ENCODE data around the gene ANAPC5. TPM values are rescaled to one million over a fixed set of nuclear protein-coding genes. Genes with fewer than 3 reads are reported as not detected.
"Not testable (repeated sequence)": the region's sequence is repeated elsewhere in the genome, so short reads cannot be mapped to it uniquely, and the experiment has no call there.

Gene ANAPC5
- total RNA-seq, 2 donors from 2014 or later, result 70.6 to 86.2 TPM

DNA sequence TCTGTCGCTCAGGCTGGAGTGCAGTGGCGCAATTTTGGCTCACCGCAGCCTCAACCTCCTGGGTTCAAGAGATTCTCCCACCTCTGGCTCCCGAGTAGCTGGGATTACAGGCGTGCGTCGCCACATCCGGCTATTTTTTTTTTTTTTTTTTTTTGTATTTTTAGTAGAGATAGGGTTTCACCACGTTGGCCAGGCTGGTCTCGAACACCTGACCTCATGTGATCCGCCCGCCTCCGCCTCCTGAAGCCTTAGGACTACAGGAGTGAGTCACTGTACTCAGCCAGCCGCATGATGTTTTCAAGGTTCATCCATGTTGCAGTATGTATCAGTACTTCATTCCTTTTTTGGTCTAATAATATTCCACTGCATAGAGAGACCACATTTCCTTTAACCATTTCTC is 45.3 kb upstream of the ANAPC5 start:
- no peak for DNase-seq
- H3K27ac ChIP-seq, result no peak overlapping the region
- H3K9ac ChIP-seq (ENCODE audit: low read depth in 2 of 2, low read length in 2 of 2), result no peak overlapping the region
- H3K36me3 ChIP-seq, result no peaks in the 10 kb centered on the region
- H3K4me1 ChIP-seq, result no peaks in the 10 kb centered on the region
- H3K9me3 ChIP-seq, result no peaks in the 10 kb centered on the region
- TF ChIP-seq, protein P1, sequence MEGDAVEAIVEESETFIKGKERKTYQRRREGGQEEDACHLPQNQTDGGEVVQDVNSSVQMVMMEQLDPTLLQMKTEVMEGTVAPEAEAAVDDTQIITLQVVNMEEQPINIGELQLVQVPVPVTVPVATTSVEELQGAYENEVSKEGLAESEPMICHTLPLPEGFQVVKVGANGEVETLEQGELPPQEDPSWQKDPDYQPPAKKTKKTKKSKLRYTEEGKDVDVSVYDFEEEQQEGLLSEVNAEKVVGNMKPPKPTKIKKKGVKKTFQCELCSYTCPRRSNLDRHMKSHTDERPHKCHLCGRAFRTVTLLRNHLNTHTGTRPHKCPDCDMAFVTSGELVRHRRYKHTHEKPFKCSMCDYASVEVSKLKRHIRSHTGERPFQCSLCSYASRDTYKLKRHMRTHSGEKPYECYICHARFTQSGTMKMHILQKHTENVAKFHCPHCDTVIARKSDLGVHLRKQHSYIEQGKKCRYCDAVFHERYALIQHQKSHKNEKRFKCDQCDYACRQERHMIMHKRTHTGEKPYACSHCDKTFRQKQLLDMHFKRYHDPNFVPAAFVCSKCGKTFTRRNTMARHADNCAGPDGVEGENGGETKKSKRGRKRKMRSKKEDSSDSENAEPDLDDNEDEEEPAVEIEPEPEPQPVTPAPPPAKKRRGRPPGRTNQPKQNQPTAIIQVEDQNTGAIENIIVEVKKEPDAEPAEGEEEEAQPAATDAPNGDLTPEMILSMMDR (IDR thresholded peaks at IDR 0.05), result no peak
- no peak overlapping the region for H3K4me3 ChIP-seq
- H3K27me3 ChIP-seq, result no peaks in the 10 kb centered on the region
- intact Hi-C loops (cut with DNase I), result no loop called here

DNA sequence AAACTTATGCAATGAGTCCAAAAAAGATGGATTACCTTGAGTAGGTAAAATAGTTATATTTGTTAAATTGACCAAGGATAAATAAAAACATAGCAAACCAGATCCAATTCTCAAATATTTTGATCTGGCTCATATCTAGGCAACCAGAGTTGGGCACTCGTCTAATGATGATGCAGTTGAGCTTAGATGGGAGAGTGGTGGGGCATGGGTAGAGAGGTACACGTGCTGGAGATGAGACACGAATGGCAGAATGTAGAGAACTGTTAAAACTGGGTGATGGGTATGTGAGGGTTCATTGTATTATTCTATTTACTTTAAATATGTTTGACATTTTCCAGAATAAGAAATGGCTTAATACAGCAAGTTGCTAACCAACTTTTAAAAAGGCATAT is 40.1 kb upstream of the ANAPC5 start:
- H3K27me3 ChIP-seq, result no peaks in the 10 kb centered on the region
- no peak overlapping the region for H3K9ac ChIP-seq (ENCODE audit: low read depth in 2 of 2, low read length in 2 of 2)
- no peak overlapping the region for H3K27ac ChIP-seq
- H3K4me1 ChIP-seq, result no peaks in the 10 kb centered on the region
- H3K4me3 ChIP-seq, result no peak overlapping the region
- no peaks in the 10 kb centered on the region for H3K9me3 ChIP-seq
- no peaks in the 10 kb centered on the region for H3K36me3 ChIP-seq
- intact Hi-C loops (cut with DNase I), result no loop called here
- TF ChIP-seq, protein P1 (IDR thresholded peaks at IDR 0.05), result no peak
- DNase-seq, result no peak

DNA sequence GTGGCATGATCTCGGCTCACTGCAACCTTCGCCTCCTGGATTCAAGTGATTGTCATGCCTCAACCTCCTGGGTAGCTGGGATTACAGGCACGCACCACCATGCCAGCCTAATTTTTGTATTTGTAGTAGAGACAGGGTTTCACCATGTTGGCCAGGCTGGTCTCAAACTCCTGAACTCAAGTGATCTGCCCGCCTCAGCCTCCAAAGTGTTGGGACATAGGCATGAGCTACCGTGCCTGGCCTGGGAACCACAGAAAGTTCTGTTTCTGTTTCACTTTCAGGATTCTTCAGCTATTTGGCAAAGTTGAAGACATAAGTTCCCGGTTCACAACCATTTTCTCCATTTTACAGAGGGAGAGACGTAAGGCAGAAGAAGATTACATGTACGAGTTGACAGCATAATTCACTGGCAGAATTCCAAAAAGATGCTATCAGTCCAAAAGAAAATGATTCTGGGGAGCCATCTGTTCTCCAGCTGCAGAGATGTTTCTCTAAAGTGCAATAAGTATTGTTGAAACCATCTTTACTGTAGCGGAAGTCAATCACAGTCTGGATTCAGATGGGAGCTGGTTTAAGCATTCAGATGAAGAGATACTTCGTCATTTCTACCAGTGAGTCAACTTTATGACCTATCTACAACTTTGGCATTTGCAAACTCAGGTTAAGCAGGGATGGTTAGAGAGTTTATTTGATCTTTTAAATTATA is 39.6 kb upstream of the ANAPC5 start:
- Histone ChIP-seq H3K9ac (ENCODE audit: low read depth in 2 of 2, low read length in 2 of 2) (no peak overlapping the region), H3K4me3 (no peak overlapping the region), H3K9me3 (no peaks in the 10 kb centered on the region), H3K27me3 (no peaks in the 10 kb centered on the region), H3K27ac (no peak overlapping the region), H3K36me3 (no peaks in the 10 kb centered on the region), H3K4me1 (no peaks in the 10 kb centered on the region)
- intact Hi-C loops (cut with DNase I), result no loop called here
- DNase-seq, result no peak
- TF ChIP-seq, protein P1 (IDR thresholded peaks at IDR 0.05), result no peak

DNA sequence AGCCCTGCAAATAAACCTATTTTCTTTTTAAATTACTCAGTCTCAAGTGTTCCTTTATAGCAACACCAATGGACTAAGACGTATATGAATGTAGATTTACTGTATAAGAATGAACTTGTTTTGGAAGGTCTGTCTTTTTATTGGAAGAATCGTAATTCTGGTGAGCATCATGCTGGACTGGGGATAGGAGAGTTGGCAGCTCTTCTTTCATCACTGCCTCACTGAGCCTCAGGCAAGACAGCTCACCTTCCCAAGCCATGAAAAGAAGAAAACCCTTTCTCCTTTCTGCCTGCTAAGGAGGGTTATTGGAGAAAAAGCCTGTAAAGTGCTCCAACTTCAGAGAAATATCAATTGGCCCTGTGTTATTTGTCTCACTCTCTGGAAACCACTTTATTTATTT is 38.6 kb upstream of the ANAPC5 start:
- H3K36me3 ChIP-seq, result no peaks in the 10 kb centered on the region
- H3K9ac ChIP-seq (ENCODE audit: low read depth in 2 of 2, low read length in 2 of 2), result no peak overlapping the region
- intact Hi-C loops (cut with DNase I), result no loop called here
- H3K9me3 ChIP-seq, result no peaks in the 10 kb centered on the region
- no peak overlapping the region for H3K27ac ChIP-seq
- H3K27me3 ChIP-seq, result no peaks in the 10 kb centered on the region
- no peaks in the 10 kb centered on the region for H3K4me1 ChIP-seq
- DNase-seq, result no peak
- TF ChIP-seq, protein P1 (IDR thresholded peaks at IDR 0.05), result no peak
- H3K4me3 ChIP-seq, result no peak overlapping the region

DNA sequence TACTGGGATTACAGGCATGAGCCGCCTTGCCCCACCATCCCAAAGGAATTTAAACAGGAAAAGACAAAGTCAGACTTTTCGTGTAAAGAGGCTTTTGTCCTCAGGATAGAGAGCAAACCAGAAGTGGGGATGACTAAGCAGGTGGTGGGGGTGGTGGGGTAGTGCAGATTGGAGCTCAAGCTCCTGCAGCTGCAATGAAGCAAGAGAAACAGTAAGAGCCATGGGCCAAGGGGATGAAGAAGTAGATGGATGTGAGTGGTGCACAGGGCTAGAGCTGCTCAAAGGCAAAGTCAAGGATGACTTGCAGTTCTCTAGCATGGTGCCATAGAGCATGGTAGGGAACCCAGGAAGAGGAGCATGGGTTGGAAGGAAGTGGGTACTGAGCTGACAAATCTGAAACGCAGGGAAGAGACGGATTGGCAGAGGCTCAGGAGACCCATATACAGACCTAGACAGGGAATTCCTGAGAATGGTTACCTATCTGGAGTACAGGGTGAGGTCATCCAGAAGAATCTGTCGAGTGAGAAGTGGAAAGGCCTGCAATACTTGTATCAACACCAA is 36.3 kb upstream of the ANAPC5 start:
- Histone ChIP-seq H3K27me3 (no peaks in the 10 kb centered on the region), H3K27ac (no peak overlapping the region), H3K4me3 (no peak overlapping the region), H3K9ac (ENCODE audit: low read depth in 2 of 2, low read length in 2 of 2) (no peak overlapping the region), H3K36me3 (no peaks in the 10 kb centered on the region), H3K9me3 (no peaks in the 10 kb centered on the region), H3K4me1 (no peaks in the 10 kb centered on the region)
- TF ChIP-seq, protein P1 (IDR thresholded peaks at IDR 0.05), result no peak
- no peak for DNase-seq
- intact Hi-C loops (cut with DNase I), result no loop called here

DNA sequence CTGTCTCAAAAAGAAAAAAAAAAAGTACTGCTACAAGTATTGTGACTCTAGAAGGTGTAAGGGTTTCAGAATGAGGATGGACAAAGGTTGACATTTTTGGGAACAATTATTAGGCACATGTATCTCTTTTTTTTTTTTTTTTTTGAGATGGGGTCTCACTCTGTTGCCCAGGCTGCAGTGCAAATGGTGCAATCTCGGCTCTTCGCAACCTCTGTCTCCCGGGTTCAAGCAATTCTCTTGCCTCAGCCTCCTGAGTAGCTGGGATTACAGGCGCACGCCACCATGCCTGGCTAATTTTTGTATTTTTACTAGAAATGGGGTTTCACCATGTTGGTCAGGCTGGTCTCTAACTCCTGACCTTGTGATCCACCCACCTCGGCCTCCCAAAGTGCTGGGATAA is 32.7 kb upstream of the ANAPC5 start:
- H3K27ac ChIP-seq; H3K9ac ChIP-seq (ENCODE audit: low read depth in 2 of 2, low read length in 2 of 2); H3K9me3 ChIP-seq; H3K4me3 ChIP-seq; H3K27me3 ChIP-seq; H3K4me1 ChIP-seq; DNase-seq; H3K36me3 ChIP-seq; intact Hi-C loops (cut with DNase I): not testable (repeated sequence)
